ENCODE results near the gene MYO15A.

DNA sequence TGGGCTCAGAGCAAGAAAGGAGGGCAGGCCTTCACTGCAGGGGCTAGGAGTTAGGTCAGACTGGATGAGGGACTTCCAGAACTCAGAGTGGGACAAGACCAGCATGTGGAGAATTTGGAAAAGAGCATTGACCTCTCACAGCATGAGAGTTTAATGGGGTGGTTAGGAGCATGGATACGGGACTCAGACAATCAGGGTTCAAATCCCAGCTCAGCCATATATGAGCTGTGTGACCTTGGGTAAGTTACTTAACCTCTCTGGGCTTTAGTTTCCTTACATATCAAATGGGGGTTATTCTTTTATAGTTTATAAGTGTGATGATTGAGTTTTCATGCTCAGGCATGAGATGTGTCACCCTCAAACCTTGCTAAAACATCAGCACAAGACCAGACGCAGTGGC is 37.7 kb downstream of the MYO15A start:
- TF ChIP-seq, protein P1, sequence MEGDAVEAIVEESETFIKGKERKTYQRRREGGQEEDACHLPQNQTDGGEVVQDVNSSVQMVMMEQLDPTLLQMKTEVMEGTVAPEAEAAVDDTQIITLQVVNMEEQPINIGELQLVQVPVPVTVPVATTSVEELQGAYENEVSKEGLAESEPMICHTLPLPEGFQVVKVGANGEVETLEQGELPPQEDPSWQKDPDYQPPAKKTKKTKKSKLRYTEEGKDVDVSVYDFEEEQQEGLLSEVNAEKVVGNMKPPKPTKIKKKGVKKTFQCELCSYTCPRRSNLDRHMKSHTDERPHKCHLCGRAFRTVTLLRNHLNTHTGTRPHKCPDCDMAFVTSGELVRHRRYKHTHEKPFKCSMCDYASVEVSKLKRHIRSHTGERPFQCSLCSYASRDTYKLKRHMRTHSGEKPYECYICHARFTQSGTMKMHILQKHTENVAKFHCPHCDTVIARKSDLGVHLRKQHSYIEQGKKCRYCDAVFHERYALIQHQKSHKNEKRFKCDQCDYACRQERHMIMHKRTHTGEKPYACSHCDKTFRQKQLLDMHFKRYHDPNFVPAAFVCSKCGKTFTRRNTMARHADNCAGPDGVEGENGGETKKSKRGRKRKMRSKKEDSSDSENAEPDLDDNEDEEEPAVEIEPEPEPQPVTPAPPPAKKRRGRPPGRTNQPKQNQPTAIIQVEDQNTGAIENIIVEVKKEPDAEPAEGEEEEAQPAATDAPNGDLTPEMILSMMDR (conservative IDR thresholded peaks at IDR 0.05; ENCODE audit: low read length) = no peak
- no peak for TF ChIP-seq EZH2phosphoT487 (IDR thresholded peaks at IDR 0.05; ENCODE audit: borderline replicate concordance)

Data from Loucy (cell line).